ENCODE data around the gene EPB42. TPM values are rescaled to one million over a fixed set of nuclear protein-coding genes. Genes with fewer than 3 reads are reported as not detected.

Gene EPB42
- total RNA-seq, 1 experiment from 2014 or later = 0.10 TPM

GRCh38 chr15:43266834-43267233, 46.0 kb upstream of the EPB42 start, which contains the start of gene TGM5:
Gene TGM5 (minus strand): TSS chr15:43266928. CDS start chr15:43266849, 79 bp downstream.
- H3K27me3 ChIP-seq (ENCODE audit: control insufficient read depth, insufficient read depth, low read length) = peaks cover 23% of the 10 kb centered on the region
- ATAC-seq (no peak), DNase-seq (ENCODE audit: low read depth, low spot score) (no peak)
- H3K36me3 ChIP-seq (ENCODE audit: control insufficient read depth, insufficient read depth, low read length) = no peaks in the 10 kb centered on the region
- no peak within 1 kb of the TSS for H3K4me3 ChIP-seq (ENCODE audit: low read depth in 2 of 2, low read length in 2 of 2)
- TF ChIP-seq TCF7L2 (IDR thresholded peaks at IDR 0.05; ENCODE audit: low read depth, low read length) = no peak
- TF ChIP-seq, protein P1, sequence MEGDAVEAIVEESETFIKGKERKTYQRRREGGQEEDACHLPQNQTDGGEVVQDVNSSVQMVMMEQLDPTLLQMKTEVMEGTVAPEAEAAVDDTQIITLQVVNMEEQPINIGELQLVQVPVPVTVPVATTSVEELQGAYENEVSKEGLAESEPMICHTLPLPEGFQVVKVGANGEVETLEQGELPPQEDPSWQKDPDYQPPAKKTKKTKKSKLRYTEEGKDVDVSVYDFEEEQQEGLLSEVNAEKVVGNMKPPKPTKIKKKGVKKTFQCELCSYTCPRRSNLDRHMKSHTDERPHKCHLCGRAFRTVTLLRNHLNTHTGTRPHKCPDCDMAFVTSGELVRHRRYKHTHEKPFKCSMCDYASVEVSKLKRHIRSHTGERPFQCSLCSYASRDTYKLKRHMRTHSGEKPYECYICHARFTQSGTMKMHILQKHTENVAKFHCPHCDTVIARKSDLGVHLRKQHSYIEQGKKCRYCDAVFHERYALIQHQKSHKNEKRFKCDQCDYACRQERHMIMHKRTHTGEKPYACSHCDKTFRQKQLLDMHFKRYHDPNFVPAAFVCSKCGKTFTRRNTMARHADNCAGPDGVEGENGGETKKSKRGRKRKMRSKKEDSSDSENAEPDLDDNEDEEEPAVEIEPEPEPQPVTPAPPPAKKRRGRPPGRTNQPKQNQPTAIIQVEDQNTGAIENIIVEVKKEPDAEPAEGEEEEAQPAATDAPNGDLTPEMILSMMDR (IDR thresholded peaks at IDR 0.05) = no peak
- no peak for TF ChIP-seq SIN3A (IDR thresholded peaks at IDR 0.05; ENCODE audit: borderline replicate concordance, insufficient read depth, low read depth, low read length)
- no peak for TF ChIP-seq REST (IDR thresholded peaks at IDR 0.05; ENCODE audit: insufficient read depth in 1 of 2, low read depth in 2 of 2, low read length in 1 of 2)
- TF ChIP-seq POLR2AphosphoS5 (IDR thresholded peaks at IDR 0.05; ENCODE audit: low read depth, low read length) = no peak
- ChIA-PET POLR2A (interaction anchor here (0.5 kb wide), 1 partner anchor 54 kb away, joined by 5 read pairs; no protein-coding TSS in a partner anchor), CTCF (interaction anchor here (1.2 kb wide), 1 partner anchor 41 kb away, joined by 7 read pairs; no protein-coding TSS in a partner anchor)
- no TSS peak for BruUV-seq (replicated peaks)
- in situ Hi-C loops (cut with HindIII; ENCODE audit: low pct_unique_long_range_greater_than_20kb, low sequenced_read_pairs) = no loop called here
- H3K27ac ChIP-seq (ENCODE audit: low read length) = no peak within 1 kb of the TSS
- no peaks in the 10 kb centered on the region for H3K9me3 ChIP-seq (ENCODE audit: control insufficient read depth, insufficient read depth, low read depth, low read length)
- H3K4me1 ChIP-seq (ENCODE audit: control insufficient read depth, insufficient read depth, low read length) = no peaks in the 10 kb centered on the region
- intact Hi-C loops (cut with micrococcal nuclease; ENCODE audit: unreplicated experiment) = no loop called here

DNA sequence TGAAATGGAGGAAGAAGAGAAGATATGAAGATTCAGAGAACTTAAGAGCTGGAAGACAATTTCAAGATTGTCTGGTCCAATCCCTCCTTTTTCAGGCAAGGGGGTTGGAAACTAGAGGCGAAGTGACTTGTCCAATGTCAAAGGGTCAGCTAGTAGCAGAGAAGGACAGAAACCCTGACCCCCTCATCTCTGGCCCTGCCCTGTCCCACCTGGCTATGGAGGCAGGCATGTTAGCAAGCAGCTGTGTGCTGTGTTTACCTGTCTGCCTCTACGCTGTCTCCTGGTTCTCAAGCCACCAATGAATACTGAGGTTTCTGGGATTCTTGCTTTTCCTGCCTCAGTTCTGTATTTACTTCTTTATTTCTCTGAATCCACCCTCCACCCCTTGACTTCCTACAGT, 45.6 kb upstream of the EPB42 start:
- DNase-seq (ENCODE audit: low read depth, low spot score) (no peak), ATAC-seq (no peak)
- in situ Hi-C loops (cut with HindIII; ENCODE audit: low pct_unique_long_range_greater_than_20kb, low sequenced_read_pairs) (no loop called here), intact Hi-C loops (cut with micrococcal nuclease; ENCODE audit: unreplicated experiment) (no loop called here)
- ChIA-PET POLR2A (interaction anchor here (0.5 kb wide), 1 partner anchor 54 kb away, joined by 5 read pairs; no protein-coding TSS in a partner anchor), CTCF (interaction anchor here (1.2 kb wide), 1 partner anchor 41 kb away, joined by 7 read pairs; no protein-coding TSS in a partner anchor)
- Histone ChIP-seq H3K36me3 (ENCODE audit: control insufficient read depth, insufficient read depth, low read length) (no peaks in the 10 kb centered on the region), H3K4me3 (ENCODE audit: low read depth in 2 of 2, low read length in 2 of 2) (no peak overlapping the region), H3K4me1 (ENCODE audit: control insufficient read depth, insufficient read depth, low read length) (no peaks in the 10 kb centered on the region), H3K9me3 (ENCODE audit: control insufficient read depth, insufficient read depth, low read depth, low read length) (no peaks in the 10 kb centered on the region), H3K27ac (ENCODE audit: low read length) (no peak overlapping the region), H3K27me3 (ENCODE audit: control insufficient read depth, insufficient read depth, low read length) (peaks cover 23% of the 10 kb centered on the region)
- no TSS peak for BruUV-seq (replicated peaks)
- TF ChIP-seq TCF7L2 (IDR thresholded peaks at IDR 0.05; ENCODE audit: low read depth, low read length) (no peak), POLR2AphosphoS5 (IDR thresholded peaks at IDR 0.05; ENCODE audit: low read depth, low read length) (no peak), SIN3A (IDR thresholded peaks at IDR 0.05; ENCODE audit: borderline replicate concordance, insufficient read depth, low read depth, low read length) (no peak), REST (IDR thresholded peaks at IDR 0.05; ENCODE audit: insufficient read depth in 1 of 2, low read depth in 2 of 2, low read length in 1 of 2) (no peak)
- TF ChIP-seq, protein P1 (IDR thresholded peaks at IDR 0.05) = no peak
